GM13976 (cell line): ENCODE results near the gene RUNX2.

ENCODE experiments used
- DNase-seq: peaks from one replicate; pipeline ENCODE4 v3.0.0; 2012; ENCODE audit warnings: low spot score
- CTCF ChIP-seq: IDR thresholded peaks from 2 replicates; pipeline ENCODE4 v1.5.1; 2012; ENCODE audit warnings: borderline replicate concordance, mild to moderate bottlenecking; ENCODE audit not compliant: insufficient read depth; ENCODE audit errors: extremely low read depth, missing control alignments, control extremely low read depth
- in situ Hi-C: fragments of 300-500 bp; cut with MboI; formaldehyde crosslinking; loops from one replicate; pipeline ENCODE4 v1.12.0; 2022; ENCODE audit warnings: low sequenced_read_pairs, mixed read lengths, inconsistent platforms; ENCODE audit not compliant: unreplicated experiment

The RUNX2 gene

DNA sequence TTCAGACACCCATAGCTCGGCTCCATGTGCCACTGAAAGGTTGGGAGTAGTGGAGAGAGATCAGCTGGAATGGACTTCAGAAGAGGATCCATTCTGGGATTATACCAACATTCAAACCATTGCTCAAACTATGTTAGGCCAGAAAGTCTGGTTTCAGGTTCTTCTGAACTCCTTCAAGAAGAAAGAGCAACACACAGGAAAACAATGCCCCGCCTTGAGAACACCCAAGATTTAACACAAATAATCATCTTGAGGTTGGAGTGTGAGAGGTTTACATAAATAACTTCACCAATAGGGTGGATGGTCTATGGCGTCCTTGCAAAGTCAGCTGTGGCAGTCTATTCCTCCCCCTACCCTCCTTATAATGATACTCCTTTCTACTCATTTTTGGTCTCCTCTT lies 261.2 kb downstream of the RUNX2 start:
- no peak for DNase-seq
- TF ChIP-seq CTCF = no peak
- in situ Hi-C loops = no loop called here

DNA sequence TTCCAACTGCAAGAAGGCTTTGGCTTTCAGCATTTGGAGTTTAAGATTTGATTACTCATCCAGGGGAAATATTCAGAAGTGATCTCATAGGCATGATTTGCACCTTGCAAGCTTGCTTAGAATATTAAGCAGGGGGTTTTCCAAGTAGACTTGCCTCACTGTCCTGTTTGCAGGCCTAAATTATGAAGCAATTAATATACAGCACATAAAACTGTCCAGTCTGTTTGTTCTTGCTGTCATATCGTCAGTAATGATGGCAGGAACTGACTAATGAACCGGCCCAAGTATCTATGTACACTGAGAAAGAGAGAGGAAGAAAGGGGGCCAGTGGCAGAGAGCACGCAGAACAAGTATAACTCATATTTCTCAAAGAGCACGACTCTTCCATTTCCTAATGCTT lies 262.1 kb downstream of the RUNX2 start:
- DNase-seq = no peak
- in situ Hi-C loops = no loop called here
- TF ChIP-seq CTCF = no peak

DNA sequence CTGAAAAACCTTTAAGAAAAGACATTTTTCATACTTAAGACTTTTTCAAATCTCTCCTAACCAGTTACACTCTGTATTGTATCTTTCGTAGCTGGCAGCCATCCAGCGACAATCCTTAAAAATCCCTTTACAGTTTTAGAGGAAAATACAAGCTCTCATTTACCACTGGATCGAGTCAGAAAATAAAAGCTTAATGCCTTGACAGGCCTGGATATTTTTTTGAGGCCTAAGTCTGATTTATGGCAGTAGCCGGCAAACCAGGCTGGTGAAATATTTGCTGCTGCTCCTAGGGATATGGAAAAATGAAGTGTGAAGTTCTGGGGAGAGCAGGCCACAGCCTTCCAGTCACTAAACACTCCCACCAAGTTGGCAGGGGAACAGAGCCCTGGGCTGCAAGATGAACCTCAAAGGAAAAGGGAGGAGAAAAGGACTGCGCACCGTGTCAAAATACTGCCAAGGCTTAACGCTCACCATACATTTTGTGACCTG lies 262.6 kb downstream of the RUNX2 start:
- no peak for DNase-seq
- no peak for TF ChIP-seq CTCF
- in situ Hi-C loops = no loop called here

DNA sequence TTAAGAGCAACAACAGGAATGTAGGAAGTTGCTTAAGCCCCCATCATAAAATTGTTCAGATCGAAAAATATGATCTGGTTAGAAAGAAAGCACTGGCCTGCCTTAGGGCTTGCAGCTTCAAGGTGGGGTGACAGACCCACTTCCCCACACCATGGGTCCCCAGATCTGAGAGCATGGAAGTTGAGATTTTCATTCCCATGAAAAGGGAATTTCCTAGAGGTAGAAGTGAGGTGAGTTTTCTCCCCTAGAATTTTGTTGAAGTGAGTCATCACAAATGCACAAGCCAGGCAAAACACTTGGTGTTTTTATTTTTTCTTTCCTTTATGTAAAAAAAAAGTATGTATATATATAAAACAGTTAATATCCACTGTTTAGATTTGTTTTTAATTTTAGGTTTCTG lies 263.2 kb downstream of the RUNX2 start:
- no peak for TF ChIP-seq CTCF
- in situ Hi-C loops = no loop called here
- DNase-seq = no peak

DNA sequence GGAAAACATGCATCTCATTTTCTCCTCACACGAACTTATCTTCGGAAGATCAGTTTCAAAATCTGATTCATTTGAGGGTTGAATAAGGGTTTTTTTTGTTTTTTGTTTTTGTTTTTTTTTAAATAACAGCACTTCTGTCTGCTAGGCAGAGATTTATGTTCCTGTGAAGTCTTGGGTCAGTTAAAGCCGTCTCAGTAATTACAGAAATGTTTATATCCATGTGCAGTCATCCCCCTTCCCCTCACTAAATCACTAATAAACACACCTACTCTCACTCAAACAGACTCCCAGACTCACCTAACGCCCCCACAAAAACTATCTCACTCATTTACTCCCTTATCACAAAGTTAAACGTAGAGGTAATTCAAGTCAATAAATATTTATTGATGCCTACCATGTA lies 263.8 kb downstream of the RUNX2 start:
- in situ Hi-C loops = no loop called here
- DNase-seq = no peak
- no peak for TF ChIP-seq CTCF

DNA sequence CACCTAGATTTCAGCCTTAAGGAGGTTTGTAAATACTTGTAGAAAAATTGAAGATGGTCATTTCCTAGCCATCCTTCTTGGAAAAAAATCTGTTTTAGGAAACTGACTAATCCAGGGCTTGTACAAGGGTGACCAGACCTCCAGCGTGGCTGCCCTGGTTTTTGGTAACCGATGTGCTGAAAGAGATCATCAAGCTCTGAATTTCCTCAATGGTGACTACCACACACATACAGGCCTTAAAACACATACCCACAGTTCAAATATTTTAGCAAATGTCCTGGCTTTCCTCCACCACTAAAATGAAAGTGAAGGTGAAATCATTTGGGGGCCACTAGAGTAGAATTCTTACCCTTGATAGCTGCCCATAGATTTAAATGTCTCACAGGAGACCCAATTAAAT lies 264.9 kb downstream of the RUNX2 start:
- TF ChIP-seq CTCF = no peak
- DNase-seq = no peak
- in situ Hi-C loops = no loop called here
